Tongue (tissue), 2 donors: ENCODE measurements around the gene VTI1B. TPM values are rescaled to one million over a fixed set of nuclear protein-coding genes. Genes with fewer than 3 reads are reported as not detected.
"Not testable (repeated sequence)": the region's sequence is repeated elsewhere in the genome, so short reads cannot be mapped to it uniquely, and the experiment has no call there.

Experiments
- DNase-seq: peaks from one replicate; pipeline ENCODE4 v3.0.0-alpha.2; 2015
- total RNA-seq: library from RNA; depleted of rRNA; stranded (reverse); fragments of >200 nt; gene quantifications from one replicate; pipeline ENCODE4 v1.2.3, GENCODE V29; 2014

VTI1B gene, protein sequence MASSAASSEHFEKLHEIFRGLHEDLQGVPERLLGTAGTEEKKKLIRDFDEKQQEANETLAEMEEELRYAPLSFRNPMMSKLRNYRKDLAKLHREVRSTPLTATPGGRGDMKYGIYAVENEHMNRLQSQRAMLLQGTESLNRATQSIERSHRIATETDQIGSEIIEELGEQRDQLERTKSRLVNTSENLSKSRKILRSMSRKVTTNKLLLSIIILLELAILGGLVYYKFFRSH
- 37.8 TPM for total RNA-seq

DNA sequence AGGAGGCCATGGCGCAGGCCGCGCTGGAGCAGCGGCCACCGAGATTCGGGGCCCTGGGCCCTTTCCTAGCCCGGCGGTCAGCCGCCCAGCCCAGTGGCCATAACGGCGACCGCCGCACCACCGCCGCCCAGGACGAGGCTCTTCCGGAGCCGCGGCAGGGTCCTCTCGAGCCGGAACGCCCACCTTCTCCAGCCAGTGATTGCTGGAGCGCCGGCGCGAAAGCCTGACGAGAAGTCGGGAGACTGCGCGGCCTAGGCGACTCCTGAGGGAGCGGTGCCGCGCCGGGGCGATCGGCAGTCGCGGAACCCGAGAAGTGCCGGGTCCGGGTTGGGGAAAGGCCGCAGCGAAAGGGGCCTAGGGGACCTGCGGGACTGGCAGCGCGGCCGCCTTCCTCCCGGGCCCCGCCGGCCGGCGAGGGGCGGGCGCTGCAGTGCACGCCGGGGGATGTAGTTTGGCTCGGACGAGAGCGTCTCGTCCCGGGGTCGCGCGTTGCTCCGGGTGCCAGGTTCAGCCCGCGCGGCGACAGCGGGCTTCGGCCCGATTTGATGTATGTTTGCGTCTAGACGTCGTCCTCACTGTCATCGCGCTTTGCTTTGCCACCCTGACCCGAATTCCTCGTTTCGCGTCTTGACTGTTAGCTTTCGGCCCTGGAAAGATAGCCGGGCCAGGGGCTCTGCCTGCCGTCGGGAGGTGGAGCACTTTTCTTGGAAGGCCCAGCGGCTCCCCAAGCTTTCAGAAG, at the start of gene VTI1B:
Gene VTI1B, minus strand, starts transcription at position 153 of the 739 bp plus-strand sequence. Its CDS starts 143 bp downstream, at position 10.
- DNase-seq = peak; percentile 91

DNA sequence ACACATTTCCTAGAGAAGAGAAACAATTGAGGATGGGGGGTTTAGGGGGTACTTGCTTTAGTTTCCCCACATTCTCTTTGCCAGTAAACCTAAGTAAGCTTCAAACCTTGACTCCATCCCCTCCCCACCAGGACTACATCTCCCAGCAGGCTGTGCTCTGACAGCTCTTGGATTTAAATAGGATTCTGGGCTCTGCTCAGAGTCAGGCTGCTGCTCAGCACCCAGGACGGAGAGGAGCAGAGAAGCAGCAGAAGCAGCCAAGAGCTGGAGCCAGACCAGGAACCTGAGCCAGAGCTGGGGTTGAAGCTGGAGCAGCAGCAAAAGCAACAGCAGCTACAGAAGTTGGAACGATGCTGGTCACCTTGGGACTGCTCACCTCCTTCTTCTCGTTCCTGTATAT, 47.9 kb upstream of the VTI1B start:
- peak; percentile 80 for DNase-seq

DNA sequence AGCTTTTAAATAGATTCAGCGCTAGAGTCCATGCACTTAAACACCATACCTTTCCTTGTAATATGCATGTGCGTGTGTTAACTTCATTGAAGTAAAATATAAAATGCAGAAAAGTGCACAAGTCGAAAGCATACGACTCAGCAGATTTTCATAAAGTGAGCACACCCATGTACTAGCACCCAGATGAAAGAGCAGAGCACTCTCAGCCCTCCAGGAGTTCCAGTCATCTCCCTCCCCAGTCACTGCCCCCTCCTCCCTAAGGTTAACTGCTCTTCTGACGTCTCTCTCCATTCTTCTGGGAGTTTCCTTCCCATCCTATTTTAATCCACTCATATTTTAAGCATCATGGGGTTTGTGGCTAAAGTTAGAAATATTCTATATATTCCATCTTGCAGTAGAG, 47.4 kb upstream of the VTI1B start:
- no peak for DNase-seq

DNA sequence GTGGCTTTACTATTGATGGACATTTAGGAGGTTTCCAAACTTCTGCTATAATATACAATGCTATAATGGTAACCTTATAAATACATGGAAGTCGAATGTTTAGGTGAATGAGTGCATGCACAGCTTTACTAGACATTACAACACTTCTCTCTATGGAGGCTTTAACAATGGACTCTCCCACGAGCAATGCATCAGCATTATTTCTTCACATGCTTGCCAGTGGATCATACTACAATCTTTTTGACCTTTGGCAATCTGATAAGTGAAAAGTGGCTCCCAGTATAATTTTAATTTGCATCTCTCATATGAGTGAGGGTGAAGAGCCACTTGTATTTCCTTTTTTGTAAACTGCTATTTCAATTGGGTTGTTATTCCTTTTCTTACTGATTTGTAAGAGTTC, 45.4 kb upstream of the VTI1B start:
- DNase-seq = no peak

DNA sequence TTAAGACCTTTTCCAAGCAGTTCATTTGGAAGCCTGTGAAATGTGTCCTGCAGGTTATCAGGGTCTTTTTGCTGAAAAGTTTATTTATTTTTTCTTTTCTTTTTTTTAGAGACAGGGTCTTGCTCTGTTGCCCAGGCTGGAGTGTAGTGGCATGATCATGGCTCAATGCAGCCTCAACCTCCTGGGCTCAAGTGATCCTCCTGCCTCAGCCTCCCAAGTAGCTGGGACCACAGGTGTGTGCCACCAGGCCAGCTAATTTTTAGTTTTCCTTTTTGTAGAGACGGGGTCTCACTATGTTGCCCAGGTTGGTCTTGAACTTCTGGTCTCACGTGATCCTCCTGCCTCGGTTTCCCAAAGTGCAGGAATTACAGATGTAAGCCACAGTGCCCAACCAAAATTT, 45.0 kb upstream of the VTI1B start:
- DNase-seq = not testable (repeated sequence)

DNA sequence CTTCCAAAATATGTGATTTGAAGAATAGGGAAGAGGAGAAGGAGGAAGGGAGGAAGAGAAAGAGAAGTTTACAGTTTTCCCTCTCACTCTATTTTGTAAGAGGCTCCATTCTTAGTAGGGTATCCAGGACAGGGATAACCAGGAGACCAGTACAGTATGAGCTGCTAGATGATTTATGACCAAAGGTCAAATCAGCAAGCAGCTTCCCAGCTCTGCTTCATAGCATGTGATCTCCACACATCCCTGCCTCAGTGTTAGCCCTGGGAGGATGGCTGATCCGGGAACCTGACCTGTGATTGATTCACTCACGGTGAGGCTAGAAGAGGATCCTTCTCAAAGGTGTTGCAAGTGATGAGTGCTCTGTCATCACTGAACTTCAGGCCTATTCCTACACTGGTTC, 43.8 kb upstream of the VTI1B start:
- DNase-seq = no peak

DNA sequence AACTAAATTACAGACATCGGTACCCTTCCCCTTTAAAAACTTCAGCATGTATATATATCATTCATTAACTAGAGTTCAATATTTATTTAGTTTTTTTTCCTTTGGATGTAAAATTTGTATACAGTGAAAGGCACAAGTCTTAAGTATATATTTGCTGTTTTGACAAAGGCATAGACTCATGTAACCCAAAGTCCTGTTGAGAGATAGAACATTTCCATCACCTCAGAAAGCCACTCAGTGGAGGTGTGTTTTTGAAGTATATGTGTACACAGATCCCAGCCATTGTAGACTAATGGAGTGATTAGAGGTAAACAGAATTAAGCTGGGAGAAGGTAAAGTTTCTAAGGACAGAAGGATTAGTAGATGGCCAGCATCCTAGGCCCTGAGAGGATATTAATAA, 42.6 kb upstream of the VTI1B start:
- no peak for DNase-seq

DNA sequence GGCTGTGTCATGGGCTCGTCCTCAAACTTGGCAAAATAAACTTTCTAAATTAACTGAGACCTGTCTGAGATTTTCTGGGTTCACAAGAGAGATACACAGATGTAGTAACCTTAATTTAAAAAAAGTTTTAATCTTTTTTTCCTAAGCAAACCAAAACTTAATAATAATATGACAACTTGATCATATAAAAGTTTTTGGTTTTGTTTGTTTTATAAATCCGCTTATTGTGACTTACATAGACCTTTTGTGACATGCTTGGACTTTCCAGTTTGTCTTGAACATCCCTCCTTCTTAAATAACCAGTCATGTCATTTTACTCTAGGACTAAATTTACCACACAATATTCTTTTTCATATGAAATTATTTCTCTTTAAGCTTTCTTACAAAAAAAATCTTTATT, 35.8 kb upstream of the VTI1B start:
- DNase-seq = no peak

DNA sequence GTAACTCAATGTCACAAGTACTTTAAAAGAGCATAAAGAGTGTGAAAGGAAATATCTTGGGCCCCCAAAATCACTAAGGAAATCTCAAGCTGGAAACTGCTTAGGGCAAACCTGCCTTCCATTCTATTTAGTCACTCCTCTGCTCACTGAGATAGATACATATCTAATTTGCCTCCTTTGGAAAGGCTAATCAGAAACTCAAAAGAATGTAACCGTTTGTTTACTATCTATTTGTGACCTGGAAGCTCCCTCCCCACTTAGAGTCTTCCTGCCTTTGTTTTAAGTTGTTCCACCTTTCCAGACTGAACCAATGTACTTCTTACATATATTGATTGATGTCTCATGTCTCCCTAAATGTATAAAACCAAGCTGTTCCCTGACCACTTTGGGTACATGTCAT, 35.4 kb upstream of the VTI1B start:
- DNase-seq = not testable (repeated sequence)

DNA sequence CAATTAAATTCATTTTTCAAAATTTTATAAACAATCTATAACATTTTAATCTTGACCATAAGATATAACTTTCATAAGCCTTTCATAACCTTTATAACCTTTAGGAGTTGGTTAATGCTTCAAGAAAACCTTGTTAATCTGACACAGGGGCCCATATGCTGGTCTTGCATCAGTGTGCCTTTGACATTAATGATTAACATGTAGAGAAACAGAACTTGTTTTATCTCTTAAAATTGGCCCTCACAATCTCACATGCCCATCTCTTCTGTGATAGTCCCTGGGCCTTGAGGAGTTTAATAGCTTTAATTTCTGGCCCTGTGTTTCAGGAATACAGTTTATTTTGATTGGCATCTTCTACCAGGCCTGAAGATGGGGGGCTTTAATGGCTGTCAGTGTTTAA, 34.9 kb upstream of the VTI1B start:
- DNase-seq = not testable (repeated sequence)

DNA sequence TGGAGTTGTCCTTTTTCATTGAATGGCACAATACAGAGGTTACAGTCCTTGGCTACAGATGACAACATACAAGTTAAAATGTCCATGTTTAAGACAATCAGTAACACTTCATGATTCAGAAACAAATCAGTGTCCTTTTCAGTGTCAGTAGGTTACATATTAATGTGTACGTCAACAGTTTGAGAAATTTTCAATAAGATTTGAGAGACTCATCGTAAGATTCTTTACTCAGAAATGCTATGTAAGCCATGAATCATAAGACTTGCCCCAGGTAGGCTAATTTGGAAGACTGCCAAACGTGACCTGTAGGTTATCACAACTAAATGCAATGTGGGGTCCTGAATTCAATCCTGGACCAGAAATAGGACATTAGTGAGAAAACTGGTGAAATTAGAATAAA, 30.8 kb upstream of the VTI1B start:
- DNase-seq = no peak

DNA sequence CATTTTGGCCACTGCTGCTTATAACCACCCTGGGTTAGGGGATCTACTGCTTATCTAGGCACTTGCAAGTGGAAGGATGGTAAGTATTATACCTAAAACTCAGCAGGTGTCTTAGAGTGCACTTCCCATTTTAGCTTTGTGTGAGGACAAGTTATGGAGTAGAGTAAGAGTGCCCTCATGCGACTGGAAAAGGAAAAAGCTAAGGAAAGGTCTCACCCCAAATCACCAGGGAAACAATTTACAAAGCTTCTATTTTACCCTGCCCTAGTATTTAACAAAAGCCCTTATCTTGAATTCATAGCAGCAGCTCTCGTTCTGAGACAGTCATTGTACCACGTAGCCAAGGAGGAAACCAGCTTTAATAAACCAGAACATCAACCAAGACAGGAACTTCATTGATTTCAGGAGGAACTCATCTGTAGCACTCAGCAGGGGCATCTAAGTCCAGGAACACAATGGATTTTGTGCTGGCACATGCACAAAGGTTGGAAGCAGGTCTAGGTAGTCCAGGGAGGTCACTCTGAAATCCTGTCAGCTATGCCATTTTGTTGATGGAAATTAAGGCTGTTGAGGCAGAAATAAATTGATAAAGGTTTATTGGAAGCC, 30.2 kb upstream of the VTI1B start:
- DNase-seq = peak; percentile 77

DNA sequence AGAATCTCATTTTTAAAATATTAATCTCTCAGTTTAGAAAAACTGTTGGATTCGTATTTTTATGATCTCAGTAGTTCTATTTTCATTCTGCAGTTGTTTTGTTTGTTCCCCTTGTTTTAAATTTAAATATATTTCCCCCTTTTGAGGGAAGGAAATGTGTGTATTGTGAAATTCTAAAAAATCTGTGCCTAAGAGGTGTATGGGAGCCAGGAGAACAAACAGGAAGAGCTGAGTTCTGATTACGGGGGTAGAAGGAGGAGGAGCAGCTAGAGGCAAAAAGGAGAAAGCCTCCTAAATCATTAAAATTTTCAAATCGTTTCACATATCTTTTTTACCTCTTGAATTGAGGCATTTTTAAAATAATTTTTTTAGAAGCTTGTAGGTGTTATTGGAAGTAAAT, 29.6 kb upstream of the VTI1B start:
- no peak for DNase-seq

DNA sequence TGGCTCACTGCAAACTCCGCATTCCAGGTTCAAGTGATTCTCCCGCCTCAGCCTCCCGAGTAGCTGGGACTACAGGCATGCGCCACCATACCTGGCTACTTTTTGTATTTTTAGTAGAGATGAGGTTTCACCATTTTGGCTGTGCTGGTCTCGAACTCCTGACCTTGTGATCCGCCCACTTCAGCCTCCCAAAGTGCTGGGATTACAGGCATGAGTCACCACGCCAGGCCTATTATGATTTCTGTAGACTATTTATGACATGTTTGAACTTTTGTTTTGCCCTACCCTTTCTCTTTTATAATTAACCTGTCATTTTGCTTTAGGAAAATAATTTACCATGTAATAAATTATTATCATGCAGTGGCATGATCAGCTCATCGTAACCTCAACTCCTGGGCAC, 27.1 kb upstream of the VTI1B start, which contains the start of gene RDH12:
Gene RDH12, plus strand, starts transcription at position 395 of the 400 bp plus-strand sequence. CDS start 20,757 bp downstream, outside the sequence.
- not testable (repeated sequence) for DNase-seq

DNA sequence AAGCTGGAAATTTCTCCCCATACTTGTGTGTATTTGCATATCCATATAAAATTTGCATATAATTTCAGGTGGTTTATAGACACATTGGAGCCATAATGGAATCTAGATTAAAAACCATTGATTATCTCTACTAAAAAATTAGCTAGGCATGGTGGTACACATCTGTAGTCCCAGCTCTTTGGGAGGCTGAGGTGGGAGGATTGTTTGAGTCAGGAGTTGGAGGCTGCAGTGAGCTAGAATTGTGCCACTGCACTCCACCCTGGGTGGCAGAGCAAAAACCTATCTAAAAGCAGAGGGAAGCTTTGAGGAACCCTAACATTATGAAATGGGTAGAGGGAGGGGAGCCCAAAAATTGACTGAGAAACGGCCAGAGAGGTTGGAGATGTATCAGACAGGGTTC, 23.7 kb upstream of the VTI1B start:
- DNase-seq = no peak

DNA sequence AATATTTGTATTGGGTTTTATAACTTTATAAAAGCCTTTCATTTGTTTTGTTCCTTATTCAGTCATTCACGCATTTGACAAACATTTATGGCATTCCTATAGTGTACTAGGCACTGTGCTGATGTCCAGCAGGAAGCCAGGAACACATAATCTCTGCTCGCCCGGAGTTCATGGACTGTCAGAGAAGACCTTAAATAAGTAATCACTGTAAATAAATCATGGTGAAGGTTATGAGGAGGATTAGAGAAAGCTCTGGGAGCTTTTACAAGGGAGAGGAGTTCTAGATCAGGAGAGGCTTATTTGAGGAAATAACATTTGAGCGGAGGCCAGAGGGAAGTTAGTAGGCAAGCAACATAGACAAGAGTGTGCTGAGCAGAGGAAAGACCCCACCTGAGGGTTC, 22.6 kb upstream of the VTI1B start:
- DNase-seq = no peak

DNA sequence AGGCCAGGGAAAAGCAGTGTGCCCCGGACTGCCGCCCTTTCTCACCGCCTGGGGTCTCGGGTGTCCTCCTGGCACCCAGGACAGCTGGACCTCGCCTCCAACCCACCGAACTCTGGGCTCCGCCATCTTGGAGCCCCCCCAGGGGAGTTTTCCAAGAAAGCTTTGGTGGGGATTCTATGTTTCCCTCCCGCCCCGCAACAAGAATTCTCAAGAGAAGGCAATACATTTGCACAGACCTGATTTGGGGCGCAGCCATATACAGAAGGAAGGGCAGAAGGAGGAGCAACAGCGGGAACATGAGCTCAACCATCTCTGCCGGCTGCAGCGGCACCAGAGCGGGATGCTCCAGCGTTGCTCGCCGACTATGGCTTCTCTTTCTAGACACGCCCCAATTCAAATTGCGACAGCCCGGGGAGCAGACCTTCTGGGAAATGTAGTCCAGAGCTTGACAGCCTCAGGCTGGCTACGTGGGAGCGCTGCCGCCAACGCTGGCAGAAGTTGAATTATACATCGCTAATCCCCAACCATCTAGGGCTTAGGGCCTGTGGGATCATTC, 21.0 kb upstream of the VTI1B start, which contains the start of gene RDH11:
Gene RDH11, minus strand, starts transcription at position 371 of the 556 bp plus-strand sequence. Its CDS starts 61 bp downstream, at position 310.
- peak; percentile 96 for DNase-seq

DNA sequence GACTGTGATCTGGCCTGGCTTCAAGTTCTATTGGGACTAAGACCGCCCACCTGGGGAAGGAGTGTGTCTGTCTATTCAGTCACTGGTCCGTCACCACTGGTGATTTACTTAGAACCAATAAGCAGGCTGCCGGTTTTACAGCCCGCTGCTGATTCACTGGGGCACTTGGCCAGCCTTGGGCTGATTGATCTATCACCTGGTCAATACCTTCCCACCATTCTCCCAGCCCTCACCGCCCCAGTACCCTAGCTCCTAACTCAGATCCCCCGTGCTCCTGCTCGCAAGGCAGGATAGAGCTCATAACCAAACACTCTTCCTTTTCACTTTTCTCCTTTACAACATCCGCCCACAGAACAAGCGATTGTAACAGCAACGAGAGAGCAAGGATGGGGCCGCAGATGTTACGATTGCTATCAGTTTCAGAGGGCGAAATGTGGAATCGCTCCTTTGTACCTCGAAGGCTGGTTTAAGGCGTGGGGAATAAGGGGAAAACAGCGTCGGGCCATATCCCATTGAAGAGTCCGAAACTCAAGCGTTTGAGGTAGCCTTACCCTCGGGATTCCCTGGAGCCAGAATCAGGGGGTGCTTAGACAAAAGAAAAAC, 20.5 kb upstream of the VTI1B start:
- DNase-seq = peak; percentile 84

DNA sequence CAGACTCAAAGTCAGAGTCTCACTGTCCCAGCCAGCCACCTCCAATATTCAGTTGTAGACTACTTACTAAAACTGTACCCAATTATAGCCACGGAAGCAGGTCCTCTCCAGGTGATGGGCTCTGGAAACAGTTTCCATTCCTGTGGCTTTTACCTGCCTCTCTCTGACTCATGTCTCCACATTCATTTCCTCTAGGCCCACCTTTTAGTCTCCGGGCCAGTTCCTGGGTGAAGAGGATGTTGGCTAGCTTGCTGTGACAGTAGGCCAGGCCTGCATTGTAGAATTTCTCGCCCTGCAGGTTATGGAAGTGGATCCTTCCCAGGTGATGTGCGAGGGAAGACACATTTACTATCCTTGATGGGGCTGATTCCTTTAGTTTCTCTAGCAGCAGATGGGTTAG, 15.6 kb upstream of the VTI1B start:
- no peak for DNase-seq

DNA sequence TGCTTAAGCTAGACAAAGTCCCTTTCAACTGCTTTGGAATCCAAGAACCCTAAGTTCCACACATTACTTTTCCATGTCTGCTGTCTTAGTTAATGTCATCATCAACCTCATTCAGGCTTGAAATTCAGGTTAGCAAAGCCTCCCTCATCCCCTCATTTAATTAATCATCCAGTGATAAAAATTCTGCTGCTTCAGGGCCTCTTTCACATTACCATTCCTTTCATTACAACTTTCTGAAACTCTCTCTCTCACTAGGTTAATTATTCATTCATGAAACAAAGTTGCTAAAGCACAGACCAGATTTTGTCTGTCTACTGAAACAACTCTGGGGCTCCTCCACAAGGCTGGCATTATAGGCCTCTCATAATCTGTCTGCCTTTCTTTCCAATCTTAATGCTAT, 9.4 kb upstream of the VTI1B start:
- no peak for DNase-seq

DNA sequence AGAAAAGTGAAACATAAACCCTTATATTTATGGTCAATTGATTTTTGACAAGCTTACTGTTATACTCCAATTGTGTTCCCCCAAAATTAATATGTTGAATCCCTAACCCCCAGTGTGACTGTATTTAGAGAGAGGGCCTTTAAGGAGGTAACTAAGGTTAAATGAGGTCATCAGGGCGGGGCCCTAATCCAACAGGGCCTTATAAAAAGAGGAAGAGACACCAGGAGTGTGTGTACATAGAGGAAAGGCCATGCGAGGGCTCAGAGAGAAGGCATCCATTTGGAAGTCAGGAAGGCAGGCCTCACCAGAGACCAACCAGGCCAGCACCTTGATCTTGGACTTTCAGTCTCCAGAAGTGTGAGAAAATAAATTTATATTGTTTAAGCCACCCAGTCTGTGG, 6.5 kb upstream of the VTI1B start:
- no peak for DNase-seq

DNA sequence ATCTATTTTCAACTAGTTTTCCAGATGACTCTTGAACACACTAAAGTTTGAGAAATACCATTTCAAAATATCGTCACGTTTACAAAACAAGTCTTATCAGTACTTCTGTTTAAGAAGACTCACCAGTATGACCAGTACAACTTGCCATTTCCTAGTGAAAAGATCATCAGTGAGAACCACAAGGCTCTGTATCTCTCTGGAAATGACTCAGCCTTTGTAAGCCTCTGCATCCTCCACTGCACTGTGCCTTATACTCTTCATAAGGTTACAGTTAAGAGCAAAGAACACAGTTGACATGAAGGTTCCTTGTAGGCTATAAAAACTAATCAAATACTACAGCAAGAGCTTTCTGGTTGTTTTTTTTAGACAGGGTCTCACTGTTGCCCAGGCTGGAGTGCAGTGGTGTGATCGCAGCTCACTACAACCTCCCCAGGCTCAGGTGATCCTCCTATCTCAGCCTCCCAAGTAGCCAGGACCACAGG, 5.7 kb upstream of the VTI1B start:
- no peak for DNase-seq

DNA sequence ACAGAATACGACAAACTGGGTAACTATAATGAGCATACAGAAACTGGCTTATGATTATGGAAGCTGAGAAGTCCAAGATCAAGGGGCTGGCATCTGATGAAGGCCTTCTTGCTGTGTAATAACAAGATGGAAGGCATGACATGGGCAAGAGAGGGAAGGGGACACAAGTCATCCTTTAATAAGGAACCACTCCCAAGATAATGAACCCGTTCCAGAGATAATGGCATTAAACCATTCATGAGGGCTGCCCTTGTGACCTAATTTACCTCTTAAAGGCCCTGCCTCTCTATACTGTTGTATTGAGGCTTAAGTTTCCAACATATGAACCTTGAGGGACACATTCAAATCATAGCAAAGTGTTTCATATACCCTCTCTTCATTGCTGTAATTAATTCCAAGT, 4.6 kb upstream of the VTI1B start:
- DNase-seq = no peak
